Psoas muscle (tissue), 8 donors: ENCODE data around the gene COL13A1. TPM values are rescaled to one million over a fixed set of nuclear protein-coding genes. Genes with fewer than 3 reads are reported as not detected.

ENCODE experiments used
- ATAC-seq, 4 donors: fragments of 200-7000 bp; cut with Tn5 transposase; one replicate each; pipeline ENCODE4 v1.9.1; 2020; ENCODE audit warnings: moderate library complexity in 3 of 4, mild to moderate bottlenecking in 2 of 4
- DNase-seq, 2 donors: peaks; one replicate each; pipeline ENCODE4 v3.0.0-alpha.2; 2020
- H3K27ac ChIP-seq: fragments of 200-600 bp; one replicate; pipeline ENCODE4 v1.8.0; 2022
- H3K27me3 ChIP-seq, 3 donors: fragments of 200-600 bp in 1 of 3; one replicate each; pipeline versions ENCODE4 v1.6.1 to v1.8.0; 2013 to 2022; ENCODE audit warnings: low read length in 2 of 3, mild to moderate bottlenecking in 2 of 3, moderate library complexity in 1 of 3; ENCODE audit not compliant: insufficient read depth in 3 of 3
- H3K36me3 ChIP-seq, 2 donors: fragments of 200-600 bp in 1 of 2; one replicate each; pipeline versions ENCODE4 v1.6.1 to v1.8.0; 2013 to 2022; ENCODE audit warnings: low read depth in 1 of 2, mild to moderate bottlenecking in 1 of 2, moderate library complexity in 1 of 2; ENCODE audit not compliant: insufficient read depth in 1 of 2
- H3K4me1 ChIP-seq: fragments of 200-600 bp; one replicate; pipeline ENCODE4 v1.8.0; 2022
- H3K4me3 ChIP-seq: fragments of 200-600 bp; one replicate; pipeline ENCODE4 v1.8.0; 2022; ENCODE audit warnings: mild to moderate bottlenecking
- H3K9me3 ChIP-seq: fragments of 200-600 bp; one replicate; pipeline ENCODE4 v1.8.0; 2022
- WGBS, 3 donors: extraction: QIAGEN DNeasy Blood & Tissue Kit; methylation state at CpG; one replicate each; pipeline versions ENCODE4 v1.1.6 to v1.1.7; 2013; 5-methylcytosine and 5-hydroxymethylcytosine counted together
- intact Hi-C, 2 donors: fragments of 100-400 bp; cut with DNase I; formaldehyde crosslinking; loops; one replicate each; pipeline versions ENCODE4 v1.11.0 to v1.14.2; 2022
- polyA plus RNA-seq, 3 donors: library from polyadenylated mRNA; stranded (reverse); fragments of 200-250 nt; gene quantifications; one replicate each; pipeline ENCODE4 v1.2.3, GENCODE V29; 2013
- total RNA-seq, 4 donors: library from RNA; stranded (reverse); fragmentation: NEBNext Ultra II Directional in 2 of 4; extraction: Animal tissue kit (Norgen Biotek cat#: 25700) in 2 of 4; gene quantifications; one replicate each; pipeline versions ENCODE4 v1.2.1 to v1.2.4, GENCODE V29; 2021 to 2023
- TF ChIP-seq, protein P1 (sequence below): fragments of 200-600 bp; IDR thresholded peaks from one replicate; pipeline ENCODE4 v1.8.0; 2022; ENCODE audit warnings: antibody characterized with exemption
- donor health status: healthy with polysubstance abuse.
- donor health status: DM: no; HTN: no; CAD: no; lungs with moderate emphysema.
- donor health status: Bipolar disorder and iron deficiency.
- donor health status: healthy.
- donor health status: DM: yes; HTN: yes; CAD: no.
- donor health status: DM: no; HTN: no; CAD: no.
- donor health status: DM: no; HTN: no; CAD: no.
- donor health status: DM: yes; HTN: yes; CAD: no.

The COL13A1 gene
- total and polyA plus RNA-seq, 7 donors = 0.35 to 10.7 (median 2.6) TPM

DNA sequence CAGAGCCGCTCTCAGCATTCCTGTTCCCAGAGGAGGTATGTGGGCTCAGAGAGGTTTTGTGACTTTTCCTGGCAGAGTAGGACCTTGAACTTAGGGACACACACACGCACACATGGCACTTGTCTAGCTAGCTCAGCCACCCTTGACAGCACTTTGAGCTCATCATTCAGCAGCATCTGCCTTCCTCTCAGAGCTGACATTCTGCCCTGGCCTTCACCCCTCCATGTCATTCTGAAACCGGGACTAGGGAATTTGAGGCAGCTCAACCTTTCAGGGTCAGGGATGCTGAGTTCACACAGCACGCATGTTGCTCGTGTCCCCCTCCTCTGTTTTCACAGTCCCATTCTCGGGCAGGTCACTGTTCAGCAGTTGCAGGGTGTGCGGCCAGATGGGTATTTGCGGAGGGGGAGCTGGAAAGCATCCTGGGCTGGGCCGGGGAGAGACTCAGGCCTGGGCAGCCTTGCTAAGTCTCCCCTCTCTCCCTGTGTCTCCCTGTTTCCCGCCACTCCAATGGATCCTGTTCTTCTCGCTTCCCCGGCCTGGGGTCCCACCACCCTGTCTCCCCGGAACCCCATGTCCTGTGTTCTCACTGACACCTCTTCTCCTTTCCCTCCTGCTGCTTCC lies 78.0 kb downstream of the COL13A1 start:
- Histone ChIP-seq H3K36me3 (no peaks in the 10 kb centered on the region), H3K4me1 (no peaks in the 10 kb centered on the region), H3K9me3 (no peaks in the 10 kb centered on the region), H3K27me3 (no peaks in the 10 kb centered on the region), H3K27ac (no peak overlapping the region), H3K4me3 (no peak overlapping the region)
- intact Hi-C loops = no loop called here
- ATAC-seq = no peak
- peak in 1 of 2 donors; percentile 33 for DNase-seq
- TF ChIP-seq, protein P1, sequence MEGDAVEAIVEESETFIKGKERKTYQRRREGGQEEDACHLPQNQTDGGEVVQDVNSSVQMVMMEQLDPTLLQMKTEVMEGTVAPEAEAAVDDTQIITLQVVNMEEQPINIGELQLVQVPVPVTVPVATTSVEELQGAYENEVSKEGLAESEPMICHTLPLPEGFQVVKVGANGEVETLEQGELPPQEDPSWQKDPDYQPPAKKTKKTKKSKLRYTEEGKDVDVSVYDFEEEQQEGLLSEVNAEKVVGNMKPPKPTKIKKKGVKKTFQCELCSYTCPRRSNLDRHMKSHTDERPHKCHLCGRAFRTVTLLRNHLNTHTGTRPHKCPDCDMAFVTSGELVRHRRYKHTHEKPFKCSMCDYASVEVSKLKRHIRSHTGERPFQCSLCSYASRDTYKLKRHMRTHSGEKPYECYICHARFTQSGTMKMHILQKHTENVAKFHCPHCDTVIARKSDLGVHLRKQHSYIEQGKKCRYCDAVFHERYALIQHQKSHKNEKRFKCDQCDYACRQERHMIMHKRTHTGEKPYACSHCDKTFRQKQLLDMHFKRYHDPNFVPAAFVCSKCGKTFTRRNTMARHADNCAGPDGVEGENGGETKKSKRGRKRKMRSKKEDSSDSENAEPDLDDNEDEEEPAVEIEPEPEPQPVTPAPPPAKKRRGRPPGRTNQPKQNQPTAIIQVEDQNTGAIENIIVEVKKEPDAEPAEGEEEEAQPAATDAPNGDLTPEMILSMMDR = no peak
- WGBS, 3 donors = 85 to 93% (median 93%) methylated on average over 13 of the region's 13 CpGs

DNA sequence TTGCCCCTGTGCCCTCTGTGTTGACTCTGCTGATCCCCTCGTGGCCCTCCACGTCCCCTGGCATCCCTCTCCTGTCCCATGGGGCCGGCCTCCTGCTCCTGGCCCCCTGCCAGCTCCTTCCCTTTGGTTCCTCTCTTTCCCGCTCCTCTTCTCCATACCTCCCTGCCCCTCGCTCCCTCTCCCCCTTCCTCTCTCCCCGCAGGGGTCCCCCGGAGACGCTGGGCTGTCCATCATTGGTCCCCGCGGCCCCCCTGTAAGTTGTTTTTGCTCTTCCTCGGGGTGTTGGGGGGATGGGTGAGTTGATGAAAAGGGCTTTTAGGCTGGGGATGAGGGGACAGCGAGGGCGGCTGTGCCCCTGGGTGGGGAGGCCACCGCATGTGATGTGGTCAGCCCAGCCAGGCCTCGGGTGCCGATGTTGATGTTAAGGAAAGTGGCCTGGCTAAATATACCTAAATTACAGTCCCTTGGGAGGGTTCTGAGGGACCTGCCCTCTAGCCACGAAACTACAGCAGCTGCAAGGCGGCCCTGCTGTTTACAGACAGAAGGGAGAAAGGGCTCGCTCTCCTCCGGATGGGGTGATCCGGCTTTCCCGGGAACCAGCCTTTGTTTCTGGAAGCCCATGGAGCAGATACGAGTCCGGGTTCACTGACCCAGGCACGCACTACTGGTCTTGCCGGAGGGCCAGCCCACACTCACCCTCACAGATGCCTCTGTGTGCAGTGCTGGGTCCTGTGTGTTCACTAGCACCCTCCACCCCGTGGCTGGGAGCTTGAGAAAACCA lies 78.8 kb downstream of the COL13A1 start:
- Histone ChIP-seq H3K4me3 (no peak overlapping the region), H3K27me3 (no peaks in the 10 kb centered on the region), H3K9me3 (no peaks in the 10 kb centered on the region), H3K4me1 (no peaks in the 10 kb centered on the region), H3K36me3 (no peaks in the 10 kb centered on the region), H3K27ac (no peak overlapping the region)
- ATAC-seq = no peak
- WGBS, 3 donors = 60 to 69% (median 63%) methylated on average over 27 of the region's 27 CpGs
- TF ChIP-seq, protein P1 = no peak
- peak in 1 of 2 donors; percentile 42 for DNase-seq
- intact Hi-C loops = no loop called here

DNA sequence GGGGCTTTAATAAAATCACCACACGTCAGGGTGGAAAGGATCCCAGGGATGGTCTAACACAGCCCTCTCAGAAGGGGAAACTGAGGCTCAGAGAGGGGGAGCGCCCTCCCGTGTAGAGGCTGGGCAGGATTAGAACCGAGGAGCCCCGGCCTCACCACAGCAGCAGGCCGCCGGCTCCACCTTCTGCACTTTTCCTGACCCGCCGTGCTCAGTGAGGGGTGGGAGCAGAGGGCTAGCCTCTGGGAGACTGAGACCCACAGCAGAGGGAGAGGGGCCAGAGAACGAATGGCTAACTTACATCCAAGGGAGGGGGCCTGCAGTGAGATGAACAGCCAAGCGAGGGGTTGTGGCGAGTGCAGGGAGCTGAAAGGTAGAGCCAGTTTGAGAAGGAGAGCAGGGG lies 79.5 kb downstream of the COL13A1 start:
- DNase-seq = peak in 1 of 2 donors; percentile 30
- Histone ChIP-seq H3K27me3 (no peaks in the 10 kb centered on the region), H3K4me3 (no peak overlapping the region), H3K27ac (no peak overlapping the region), H3K4me1 (no peaks in the 10 kb centered on the region), H3K36me3 (no peaks in the 10 kb centered on the region), H3K9me3 (no peaks in the 10 kb centered on the region)
- intact Hi-C loops = no loop called here
- 79 to 88% (median 83%) methylated on average over 12 of the region's 12 CpGs for WGBS, 3 donors
- TF ChIP-seq, protein P1 = no peak
- no peak for ATAC-seq

DNA sequence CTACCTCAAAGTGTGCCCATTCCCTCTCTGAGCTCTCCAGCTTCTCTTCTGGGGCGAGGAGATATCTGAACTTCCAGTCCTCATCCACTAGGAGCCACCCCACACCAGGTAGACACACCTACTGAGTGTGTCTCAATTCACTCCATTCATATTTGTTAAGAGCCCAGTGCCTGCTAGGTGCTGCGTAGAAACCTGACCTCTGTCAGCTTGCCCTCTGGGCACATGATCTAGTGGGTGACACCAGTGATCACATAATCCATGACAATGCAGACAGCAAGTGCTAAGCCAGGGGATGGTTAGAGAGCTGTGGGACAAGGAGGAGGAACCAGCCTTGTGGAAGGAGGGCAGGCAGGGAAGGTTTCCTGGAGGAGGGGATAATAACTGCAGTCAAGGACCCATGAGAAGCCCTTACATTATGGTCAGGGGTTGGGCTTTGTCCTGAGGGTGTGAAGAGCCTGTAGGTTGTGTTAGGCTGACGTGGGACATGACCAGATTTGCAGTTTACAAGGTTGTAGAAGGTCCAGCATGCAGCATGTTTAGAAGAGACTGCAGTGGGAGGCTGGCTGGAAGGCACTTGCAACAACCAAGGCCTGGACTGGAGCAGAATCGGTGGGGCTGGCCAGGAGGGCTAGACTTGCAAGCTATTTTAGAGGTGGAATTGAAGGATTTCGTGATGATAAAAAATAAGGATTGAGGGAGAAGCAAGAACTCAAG lies 81.8 kb downstream of the COL13A1 start:
- H3K36me3 ChIP-seq = peaks cover 0 to 7% of the 10 kb centered on the region in 2 donors
- intact Hi-C loops = no loop called here
- H3K27ac ChIP-seq = no peak overlapping the region
- no peak overlapping the region for H3K4me3 ChIP-seq
- peak; percentile 68 to 87 (median 78) for ATAC-seq
- H3K4me1 ChIP-seq = no peaks in the 10 kb centered on the region
- H3K27me3 ChIP-seq = no peaks in the 10 kb centered on the region
- TF ChIP-seq, protein P1 = no peak
- DNase-seq = no peak
- WGBS, 3 donors = 88 to 89% (median 89%) methylated on average over 5 of the region's 5 CpGs
- H3K9me3 ChIP-seq = no peaks in the 10 kb centered on the region
